Stimulated activated CD4-positive, alpha-beta T cell treated with anti-CD3 and anti-CD28 coated beads, Interleukin-2, amount 100 ng/mL, for 24 hours (primary cell): ENCODE measurements around the gene TMPRSS3.
A peak's percentile ranks its signal among the peaks of the same experiment; 100 is the strongest.

Experiments
- DNase-seq, 2 donors: peaks; one replicate each; pipeline ENCODE4 v3.0.0-alpha.2; 2020

Gene TMPRSS3

GRCh38 chr21:42395905-42396651, at the start of gene TMPRSS3:
TSS of gene TMPRSS3 (minus strand) at chr21:42396052. CDS start at chr21:42395417, 635 bp downstream.
- DNase-seq: no peak

- DNase-seq: no peak
Observed at GRCh38 chr21:42445311-42445710, 49.5 kb upstream of the TMPRSS3 start.

GRCh38 chr21:42444745-42445059, 48.9 kb upstream of the TMPRSS3 start:
- DNase-seq: no peak

GRCh38 chr21:42443876-42444744, 48.3 kb upstream of the TMPRSS3 start:
- no peak for DNase-seq

GRCh38 chr21:42443181-42443785, 47.4 kb upstream of the TMPRSS3 start:
- no peak for DNase-seq

GRCh38 chr21:42441963-42442362, 46.1 kb upstream of the TMPRSS3 start:
- DNase-seq: no peak

- DNase-seq: peak; percentile 42 to 46
Observed at GRCh38 chr21:42440187-42440792, 44.4 kb upstream of the TMPRSS3 start.

GRCh38 chr21:42439284-42440186, 43.7 kb upstream of the TMPRSS3 start:
- peak; percentile 42 to 54 for DNase-seq

- DNase-seq: no peak
Observed at GRCh38 chr21:42438316-42439205, 42.7 kb upstream of the TMPRSS3 start.

- DNase-seq: no peak
Observed at GRCh38 chr21:42437786-42438185, 41.9 kb upstream of the TMPRSS3 start.

GRCh38 chr21:42436914-42437313, 41.1 kb upstream of the TMPRSS3 start:
- DNase-seq: no peak

- no peak for DNase-seq
Observed at GRCh38 chr21:42435833-42436232, 40.0 kb upstream of the TMPRSS3 start.

GRCh38 chr21:42435401-42435800, 39.5 kb upstream of the TMPRSS3 start:
- no peak for DNase-seq

- DNase-seq: no peak
Observed at GRCh38 chr21:42434884-42435283, 39.0 kb upstream of the TMPRSS3 start.

GRCh38 chr21:42433946-42434551, 38.2 kb upstream of the TMPRSS3 start:
- DNase-seq: no peak

GRCh38 chr21:42432695-42433094, 36.8 kb upstream of the TMPRSS3 start:
- no peak for DNase-seq

- DNase-seq: no peak
Observed at GRCh38 chr21:42431196-42431595, 35.3 kb upstream of the TMPRSS3 start.

GRCh38 chr21:42430521-42430920, 34.7 kb upstream of the TMPRSS3 start:
- no peak for DNase-seq

GRCh38 chr21:42429856-42430255, 34.0 kb upstream of the TMPRSS3 start:
- no peak for DNase-seq

- no peak for DNase-seq
Observed at GRCh38 chr21:42429021-42429420, 33.2 kb upstream of the TMPRSS3 start.
